Smooth muscle cell of the brain vasculature (primary cell): ENCODE data around the gene TSPO.
"Not testable (repeated sequence)": the region's sequence is repeated elsewhere in the genome, so short reads cannot be mapped to it uniquely, and the experiment has no call there.

Experiments
- DNase-seq: peaks from one replicate; pipeline ENCODE4 v3.0.0-alpha.2; 2012; ENCODE audit warnings: low read depth, low spot score

The TSPO gene

DNA sequence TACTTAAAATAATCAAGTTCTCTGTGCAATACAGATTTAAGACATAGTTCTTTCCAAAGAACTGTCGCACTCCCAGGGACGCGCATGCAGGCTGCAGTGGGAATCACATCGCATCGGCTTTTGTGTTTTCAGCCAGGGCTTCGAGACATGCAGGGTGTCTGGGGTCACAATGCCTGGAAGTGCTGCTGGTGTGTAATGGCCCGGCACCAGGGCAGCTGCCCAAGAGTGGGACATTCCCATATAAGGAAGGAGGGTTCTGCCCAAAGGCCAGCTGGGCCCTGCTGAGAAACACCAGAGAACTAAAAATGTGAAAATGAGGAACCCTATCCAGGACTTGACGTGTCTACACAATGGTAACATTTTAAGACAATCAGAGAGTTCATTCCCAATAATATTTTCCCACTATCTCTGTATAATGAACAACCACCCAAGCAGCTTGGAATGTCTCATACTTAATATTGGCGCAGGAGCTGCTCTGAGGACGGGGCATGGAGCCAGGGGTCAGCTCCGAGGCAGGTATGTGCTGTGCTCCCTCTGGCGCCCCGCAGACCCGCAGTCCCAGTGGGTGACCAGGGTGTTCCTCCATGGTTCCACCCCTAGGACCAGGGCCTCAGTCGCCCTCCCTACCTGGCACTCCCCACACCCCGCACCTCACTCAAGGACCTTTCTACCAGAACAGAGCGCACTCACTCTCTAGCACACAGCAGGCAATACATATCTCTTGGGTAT lies 19.4 kb upstream of the TSPO start:
- DNase-seq: no peak

DNA sequence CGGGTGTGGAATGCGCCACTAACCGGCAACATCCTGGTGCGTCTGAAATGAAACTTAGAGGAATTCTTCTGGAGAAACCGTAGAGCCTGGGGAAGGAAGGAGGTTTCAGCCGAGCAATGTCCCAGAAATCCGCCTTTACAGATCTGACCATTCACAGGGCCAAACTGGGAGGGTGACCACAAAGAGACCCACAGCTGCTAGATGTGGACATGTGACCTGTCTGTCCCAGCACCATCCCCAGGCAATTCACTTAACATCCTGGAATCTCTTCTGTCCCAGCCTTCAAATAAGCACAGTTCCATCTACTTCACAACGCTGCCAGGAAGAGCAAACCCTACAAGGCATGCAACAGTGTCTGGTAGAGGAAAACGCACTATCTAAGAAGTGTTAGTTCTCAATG lies 18.0 kb upstream of the TSPO start:
- no peak for DNase-seq

DNA sequence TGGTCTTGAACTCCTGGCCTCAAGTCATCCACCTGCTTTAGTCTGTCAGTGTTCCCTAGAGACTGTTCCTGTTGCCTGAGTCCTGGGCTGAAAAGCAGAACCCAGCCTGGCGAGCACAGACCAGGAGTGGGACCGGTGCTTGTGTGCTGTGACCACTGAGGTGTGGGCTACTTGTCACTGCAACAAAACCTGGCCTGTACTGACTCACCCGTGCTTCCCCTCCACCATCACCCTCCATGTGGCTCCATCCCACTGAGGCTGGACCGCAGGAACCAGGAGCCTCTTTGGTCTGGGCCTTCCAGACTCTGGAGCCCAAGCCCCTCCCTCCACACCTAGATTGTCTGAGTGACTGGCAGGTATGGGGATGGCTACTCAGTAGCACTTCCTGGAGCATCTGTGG lies 16.8 kb upstream of the TSPO start:
- no peak for DNase-seq

DNA sequence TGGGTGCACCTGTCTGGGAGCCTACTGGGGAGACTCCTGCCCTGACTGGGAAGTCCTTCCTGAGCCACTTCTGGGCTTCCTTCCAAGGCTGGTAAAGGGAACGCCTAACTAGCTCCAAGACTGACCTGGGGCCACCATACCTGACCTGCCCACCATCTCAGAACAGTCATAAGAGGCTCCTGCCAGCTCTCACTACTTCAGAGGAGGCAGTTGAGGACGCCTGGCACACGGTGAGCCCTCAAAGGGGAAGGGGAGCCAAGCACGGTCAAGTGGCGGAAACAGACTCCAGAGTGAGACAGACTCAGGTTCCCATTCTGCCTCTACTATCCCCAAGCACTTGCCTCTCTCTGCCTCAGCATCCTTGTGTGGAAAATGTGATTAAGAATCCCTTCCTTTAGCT lies 15.8 kb upstream of the TSPO start:
- no peak for DNase-seq

DNA sequence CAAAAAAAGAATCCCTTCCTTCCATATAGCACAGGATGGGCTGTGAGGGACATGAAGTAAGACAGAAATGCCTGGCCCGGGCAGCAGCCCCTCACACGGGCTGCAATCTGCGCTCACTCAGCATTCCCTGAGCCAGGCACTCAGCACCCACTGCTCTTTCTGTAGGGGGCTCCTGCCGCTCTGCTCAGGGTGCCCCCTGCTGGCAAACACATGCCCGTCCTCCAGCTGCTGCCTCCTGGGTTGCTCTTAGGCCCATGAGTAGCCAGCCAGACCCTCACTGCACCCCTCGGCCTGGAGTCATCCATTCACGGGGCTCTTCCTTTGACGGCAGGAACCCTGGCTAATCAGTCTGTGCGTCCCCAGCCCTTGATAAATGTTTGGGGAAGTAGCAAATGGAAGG lies 15.1 kb upstream of the TSPO start:
- no peak for DNase-seq

DNA sequence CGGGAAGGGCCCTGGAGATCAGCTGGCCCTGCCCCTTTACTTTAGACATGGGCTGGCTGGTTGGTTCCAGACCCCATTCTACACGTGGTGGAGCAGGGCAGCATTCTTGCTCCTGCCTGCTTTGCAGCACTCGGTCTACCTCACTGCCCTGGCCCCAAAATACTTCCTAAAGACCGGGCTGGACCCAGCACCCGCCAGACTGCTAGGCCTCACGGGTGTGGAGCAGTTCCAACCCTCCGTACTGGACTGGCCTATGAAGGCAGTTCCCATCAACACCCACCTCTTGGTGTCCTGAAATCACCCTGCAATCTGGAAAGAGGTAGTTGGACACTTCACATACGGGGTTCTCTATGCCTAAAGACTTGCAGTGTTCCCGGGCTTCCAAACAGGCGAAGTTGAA lies 14.6 kb upstream of the TSPO start:
- DNase-seq: no peak

DNA sequence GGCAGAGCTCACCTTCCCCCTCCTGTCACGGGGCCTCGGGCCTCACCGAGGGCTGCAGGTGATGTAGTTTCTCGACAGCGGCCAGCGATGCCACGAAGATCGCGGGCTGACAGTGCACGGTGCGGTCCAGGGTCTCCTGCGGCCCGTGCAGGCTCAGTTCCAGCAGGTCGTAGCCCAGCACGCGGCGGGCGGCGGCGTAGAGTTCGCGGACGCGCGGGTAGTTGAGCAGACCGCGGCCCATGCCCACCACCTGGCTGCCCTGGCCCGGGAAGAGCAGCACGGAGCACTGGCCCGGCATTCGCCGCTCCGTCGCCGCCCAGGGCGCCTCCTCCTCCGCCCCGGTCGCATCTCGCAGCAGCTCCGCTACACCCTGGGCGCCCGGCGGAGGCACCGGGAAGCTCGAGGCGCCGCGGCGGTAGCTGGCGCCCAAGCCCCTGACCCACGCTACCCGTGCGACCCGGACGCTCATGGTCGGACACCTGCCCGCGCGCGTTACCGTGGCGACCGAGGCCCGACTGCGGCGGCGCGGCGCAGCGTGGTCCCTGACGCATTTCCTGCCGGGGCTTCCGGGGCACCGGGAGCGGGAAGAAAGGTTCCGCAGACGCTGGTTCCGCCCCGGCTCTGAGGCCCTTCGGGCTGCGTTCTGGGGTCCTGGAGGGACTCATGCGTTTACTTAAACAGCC lies 8.3 kb upstream of the TSPO start, which contains the start of gene MCAT:
TSS of gene MCAT (minus strand) at position 519 of the 683 bp plus-strand sequence. CDS start at position 469, 50 bp downstream.
- DNase-seq: peak; percentile 26

DNA sequence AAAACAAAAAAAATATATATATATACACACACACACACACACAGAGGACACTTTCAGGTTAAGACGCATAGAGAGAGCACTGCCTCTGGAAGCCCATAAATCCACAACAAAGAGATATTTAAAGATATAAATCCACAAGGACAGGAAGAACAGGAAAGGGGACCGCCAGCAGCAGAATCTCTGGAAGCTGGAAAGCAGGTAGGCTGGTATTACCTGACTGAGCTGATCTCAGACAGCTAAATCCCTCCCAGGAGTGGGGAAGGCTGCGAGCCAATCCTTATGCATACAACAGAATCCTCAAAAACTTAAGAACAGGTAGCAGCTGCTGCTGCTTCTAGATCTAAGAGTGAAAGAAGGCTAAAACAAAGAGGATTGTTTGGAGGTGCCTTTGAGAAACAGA lies 6.4 kb upstream of the TSPO start:
- DNase-seq: no peak

DNA sequence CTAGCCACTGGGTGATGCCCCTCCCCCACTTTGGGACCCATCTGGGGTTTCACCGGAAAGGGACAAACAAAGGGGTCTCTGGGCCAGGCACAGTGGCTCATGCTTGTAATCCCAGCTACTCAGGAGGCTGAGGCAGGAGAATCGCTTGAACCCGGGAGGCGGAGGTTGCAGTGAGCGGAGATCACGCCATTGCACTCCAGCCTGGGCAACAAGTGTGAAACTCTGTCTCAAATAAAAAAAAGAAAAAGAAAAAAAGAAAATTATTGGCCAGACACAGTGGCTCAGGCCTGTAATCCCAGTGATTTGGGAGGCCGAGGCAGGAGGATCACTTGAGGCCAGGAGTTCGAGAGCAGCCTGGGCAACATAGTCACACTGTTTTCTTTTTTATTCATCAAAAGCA lies 6.0 kb upstream of the TSPO start:
- not testable (repeated sequence) for DNase-seq

DNA sequence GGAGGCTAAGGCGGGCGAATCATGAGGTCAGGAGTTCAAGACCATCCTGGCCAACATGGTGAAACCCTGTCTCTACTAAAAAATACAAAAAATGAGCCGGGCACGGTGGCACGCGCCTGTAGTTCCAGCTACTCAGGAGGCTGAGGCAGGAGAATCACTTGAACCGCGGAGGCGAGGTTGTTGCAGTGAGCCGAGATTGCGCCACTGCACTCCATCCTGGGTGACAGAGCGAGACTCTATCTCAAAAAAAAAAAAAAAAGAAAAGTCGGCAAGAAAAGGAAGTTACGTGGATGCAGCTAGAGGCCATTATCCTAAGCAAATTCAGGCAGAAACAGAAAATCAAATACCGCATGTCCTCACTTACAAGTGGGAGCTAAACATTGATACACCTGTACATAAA lies 5.0 kb upstream of the TSPO start:
- DNase-seq: not testable (repeated sequence)

DNA sequence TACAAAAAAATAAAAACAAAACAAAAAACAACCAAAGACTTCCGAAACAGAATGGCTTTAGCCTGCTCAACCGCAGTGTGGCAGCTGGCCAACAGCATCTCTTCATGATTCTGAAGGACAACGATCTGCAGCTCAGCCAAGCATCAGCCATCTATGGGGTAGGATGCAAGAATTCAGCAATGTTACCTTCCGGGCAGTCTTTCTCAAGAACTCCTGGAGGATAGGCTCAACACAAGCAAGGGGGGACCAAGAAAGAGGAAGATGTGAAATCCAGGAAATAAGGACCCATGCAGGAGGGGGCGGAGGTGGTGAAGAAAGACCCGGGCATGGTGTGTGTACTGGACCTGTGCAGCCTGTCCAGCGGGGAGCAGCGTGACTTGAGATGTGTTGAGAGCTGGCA lies 3.5 kb upstream of the TSPO start:
- DNase-seq: no peak

DNA sequence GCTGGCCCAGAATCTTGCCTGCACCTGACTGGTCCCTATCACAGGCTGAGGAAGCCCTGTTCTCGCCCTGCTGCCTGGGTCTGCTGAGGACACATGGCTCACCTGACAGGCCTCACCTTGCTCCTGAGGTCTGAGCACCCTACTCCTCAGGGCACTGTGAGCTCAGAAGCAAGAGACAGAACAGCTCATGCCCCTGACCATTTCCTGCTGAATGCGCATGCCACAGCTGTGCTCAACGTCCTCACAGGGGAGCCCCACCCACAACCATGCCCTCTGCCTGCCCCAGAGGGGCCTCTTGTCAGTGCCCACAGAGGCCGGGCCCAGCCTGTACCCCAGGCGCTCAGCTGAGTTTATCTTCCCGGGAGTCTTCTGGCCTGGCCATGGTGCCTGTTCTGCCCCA lies 2.8 kb upstream of the TSPO start:
- no peak for DNase-seq

DNA sequence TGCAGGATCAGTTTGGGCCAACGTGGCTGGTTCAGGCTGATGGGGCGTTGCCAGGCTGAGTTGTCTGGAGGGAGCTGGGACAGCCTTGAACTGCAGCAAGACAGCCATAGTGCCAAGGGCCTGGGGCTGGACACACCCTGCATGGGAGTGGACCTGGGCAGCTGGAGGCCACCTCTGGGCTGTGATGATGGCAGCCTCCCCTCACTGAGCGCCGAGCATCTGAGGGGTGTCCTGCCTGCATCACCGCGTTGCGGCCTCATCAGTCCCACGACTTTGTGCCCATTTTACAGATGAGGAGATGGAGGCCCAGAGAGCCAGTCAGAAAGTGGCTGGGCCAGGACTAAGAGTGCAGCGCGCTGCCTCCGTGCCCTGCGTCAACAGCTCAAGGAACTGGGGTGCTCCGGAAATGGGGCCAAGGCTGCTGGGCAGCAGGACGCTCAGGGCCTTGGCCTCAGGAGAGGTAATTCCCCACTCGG lies 590 bp upstream of the TSPO start:
- no peak for DNase-seq

DNA sequence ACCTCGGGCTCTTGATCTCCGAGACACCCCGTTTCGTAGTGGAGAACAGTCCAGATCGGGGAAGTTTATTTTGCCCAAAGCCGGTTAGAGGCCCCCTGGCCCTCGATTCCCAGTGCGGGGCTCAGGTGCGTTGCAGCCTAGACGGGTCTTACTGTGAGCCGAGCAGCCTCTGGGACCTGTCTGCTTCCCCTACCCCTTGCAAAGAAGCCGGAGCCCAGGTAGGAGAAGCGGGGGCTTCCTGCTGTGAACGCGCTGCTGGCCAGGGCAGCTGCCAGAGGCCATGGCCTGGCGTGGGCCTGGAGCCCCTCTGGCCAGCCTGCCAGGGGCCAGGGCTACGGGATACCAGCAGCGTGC lies 621 bp downstream of the TSPO start:
- no peak for DNase-seq

DNA sequence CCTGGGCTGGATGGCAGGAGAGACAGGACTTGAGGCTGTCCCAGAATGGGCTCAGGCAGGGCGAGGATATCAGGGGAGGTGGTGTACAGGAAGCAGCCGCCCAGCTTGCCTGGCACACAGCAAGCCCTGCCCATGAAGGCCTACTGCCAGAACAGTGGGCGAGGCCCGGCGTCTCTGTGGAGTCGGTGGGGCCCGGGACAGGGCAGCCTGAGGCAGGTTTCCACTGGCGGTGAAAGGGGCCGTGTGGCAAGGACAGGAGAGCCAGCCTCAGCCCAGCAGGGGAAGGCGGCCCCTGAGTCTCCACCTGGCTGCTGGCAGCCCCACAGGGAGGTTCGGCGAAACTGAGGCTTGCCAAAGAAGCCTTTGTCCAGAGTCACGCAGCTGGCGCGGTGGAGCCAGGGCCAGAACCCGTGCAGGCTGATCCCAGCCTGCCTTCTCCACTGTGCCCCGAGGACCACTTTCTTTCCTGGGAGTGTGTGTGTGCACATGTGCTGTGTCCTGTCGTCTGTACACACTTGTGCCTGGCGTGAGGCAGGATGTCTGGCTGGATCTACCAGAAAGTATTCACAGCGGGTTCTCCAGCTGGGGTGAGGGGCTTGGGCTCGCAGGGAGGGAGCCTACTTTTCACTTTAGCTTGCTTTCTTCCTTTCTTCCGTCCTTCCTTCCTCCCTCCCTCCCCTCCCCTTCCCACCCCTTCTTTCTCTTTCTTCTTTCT lies 1.2 kb downstream of the TSPO start:
- no peak for DNase-seq

DNA sequence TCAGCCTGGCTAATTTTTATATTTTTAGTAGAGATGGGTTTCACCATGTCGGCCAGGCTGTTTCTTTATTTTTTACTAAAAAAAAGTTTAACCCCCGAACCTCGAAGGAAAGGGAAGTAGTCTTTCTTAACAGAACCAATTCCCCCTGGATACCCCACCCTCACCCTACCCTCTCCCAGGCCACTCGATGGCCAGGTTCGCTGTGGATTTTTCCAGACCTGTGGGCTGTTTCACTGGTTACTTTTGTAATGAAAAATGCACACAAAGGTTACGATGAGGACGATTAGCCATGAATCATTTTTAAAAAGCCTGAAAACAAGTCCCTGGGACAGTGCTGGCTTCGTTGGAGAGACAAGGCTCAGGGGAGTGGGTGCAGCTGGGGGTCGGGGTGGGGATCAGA lies 2.5 kb downstream of the TSPO start:
- DNase-seq: no peak

DNA sequence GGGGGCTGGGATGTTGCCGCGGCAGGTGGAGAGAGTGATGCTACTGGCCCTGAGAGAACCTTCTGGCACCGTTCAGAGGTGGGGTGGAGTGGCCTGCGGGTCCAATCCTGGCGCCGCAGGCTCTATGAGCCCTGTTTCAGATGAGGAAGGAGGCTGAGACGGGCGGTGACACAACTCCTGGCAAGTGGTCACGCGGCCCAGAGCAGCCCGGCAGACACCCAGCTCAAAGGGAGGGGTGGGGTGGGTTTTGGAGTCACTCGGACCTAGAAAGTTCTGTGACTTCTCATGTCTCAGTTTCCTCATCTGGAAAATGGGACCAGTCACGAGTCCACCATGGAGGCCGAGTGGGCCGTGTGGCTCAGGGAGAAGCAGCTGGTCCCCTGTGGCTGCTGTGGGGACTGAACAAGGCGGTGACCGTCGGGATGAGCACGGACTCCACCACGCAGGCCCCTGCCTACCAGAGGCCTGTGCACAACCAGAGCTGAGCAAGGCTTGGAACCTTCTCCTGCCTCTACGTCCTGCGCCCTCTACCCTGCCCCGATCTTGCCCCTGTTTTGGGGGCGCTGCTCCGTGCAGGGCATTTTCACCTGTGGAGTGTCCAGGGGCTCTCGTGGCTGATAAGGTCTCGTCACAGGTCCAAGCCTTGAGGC lies 3.7 kb downstream of the TSPO start:
- no peak for DNase-seq

DNA sequence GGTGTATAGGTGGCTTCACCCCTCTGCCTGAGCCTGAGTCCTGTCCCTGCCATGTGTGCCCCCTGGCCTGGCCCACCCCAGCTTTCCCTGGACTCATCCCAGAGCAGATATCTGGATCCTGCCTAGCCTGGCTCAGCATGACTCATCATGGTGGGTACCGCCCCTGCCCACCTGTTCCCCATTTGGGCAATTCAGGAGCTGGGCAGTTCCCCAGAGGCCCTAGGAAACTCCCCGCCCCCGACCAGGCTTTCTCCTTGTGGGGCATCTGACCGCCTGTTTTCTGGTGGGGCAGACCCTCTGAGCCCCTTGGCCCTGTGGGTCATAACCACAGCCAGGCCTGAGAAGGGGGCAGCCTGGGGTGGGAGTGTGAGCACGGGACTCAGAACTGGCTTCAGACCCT lies 4.4 kb downstream of the TSPO start:
- no peak for DNase-seq

DNA sequence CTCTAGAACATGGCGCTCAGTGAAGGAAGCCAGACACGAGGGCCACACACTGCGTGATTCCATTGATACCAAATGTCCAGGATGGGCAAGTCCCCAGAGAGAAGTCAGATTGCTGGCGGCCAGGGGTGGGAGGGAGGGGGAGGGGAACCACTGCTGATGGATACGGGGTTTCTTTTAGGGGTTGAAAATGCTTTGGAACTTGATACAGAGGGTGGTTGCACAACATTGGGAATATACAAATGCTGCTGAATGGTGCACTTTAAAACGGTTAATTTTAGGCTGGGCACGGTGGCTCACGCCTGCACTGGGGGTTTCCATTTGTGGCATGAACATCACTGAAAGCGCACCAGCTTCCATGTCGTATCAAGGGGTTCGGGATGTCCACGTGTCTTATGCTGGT lies 5.1 kb downstream of the TSPO start:
- DNase-seq: no peak

DNA sequence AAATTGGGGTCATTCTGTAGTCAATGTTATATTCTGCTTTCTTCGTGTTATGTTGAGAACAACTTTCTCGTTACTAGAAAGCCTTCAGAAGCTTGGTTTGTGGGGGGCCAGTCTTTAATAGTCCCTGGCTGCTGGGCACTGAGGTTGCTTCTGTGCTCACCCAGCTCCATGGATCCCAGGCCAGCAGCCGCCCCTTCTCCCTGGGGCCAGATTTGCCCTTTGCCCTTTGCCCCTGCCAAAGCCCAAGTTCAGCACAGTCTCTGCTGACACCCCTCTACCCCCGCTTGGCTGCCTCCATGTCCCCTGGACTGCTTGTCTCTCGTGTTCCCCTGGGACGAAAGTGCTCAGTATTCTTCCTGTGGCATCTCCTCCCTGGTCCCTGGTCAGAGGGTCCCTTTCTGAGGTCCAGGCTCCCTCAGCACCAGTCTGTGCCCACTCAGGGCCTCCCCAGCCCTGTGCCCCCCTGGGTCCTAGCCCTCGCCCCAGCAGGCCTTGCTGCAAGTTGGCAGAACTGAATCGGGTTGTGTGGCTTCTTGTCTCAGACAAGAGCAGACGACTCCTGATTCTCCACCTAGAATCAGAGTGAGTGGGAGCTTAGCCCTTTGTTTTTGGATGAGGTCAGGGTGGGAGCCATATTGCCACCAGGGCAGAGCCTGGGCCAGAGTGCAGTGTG lies 6.7 kb downstream of the TSPO start:
- no peak for DNase-seq

DNA sequence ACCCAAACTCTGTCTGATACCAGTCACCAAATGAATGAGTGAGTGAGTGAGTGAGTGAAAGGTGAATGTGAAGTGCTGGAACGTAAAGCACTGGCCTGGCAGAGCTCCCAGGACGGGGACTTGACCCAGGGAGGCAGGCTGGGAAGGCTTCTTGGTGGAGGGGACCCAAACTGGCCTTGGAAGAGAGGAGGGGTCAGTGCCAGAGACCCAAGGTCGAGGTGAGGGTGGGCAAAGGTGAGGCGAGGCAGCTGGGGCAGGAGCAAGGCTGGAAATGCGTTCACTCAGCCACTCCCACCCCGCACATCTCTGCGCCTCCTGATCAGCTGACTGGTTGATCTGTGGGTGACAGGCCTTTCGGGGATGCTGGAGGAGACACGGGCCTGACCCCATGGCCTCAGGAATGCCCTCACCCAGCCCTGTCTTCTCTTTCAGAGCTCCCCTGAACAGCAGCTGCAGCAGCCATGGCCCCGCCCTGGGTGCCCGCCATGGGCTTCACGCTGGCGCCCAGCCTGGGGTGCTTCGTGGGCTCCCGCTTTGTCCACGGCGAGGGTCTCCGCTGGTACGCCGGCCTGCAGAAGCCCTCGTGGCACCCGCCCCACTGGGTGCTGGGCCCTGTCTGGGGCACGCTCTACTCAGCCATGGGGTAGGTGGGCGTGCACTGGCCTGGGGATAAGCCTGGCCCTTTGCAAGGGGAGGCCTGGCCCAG lies 7.6 kb downstream of the TSPO start:
- no peak for DNase-seq
